ENCODE results near the gene DOCK10. TPM values are rescaled to one million over a fixed set of nuclear protein-coding genes. Genes with fewer than 3 reads are reported as not detected.

Gene DOCK10
- total and polyA plus RNA-seq, 2 donors (not counting 3 experiments of a cell fraction or from before 2014, with no cell fraction given) = 5.8 to 23.0 TPM

DNA sequence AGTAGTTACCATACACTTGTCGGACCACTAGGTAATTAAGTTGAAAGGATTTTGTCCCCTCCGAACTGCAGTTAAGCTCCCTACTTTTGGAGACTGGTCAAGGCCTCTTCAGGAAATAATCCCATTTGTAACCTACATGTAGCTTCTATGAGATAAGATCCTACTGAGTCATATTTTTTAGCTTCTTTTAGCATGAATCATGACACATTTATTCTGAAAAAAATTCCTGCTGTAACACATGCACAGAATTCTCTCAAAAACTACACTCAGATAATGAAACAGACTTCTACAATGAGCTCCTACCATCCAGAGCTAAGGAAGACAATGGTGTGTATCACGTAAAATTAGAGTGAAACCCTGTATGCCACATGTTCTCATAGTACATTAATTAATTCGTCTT lies 225.5 kb downstream of the DOCK10 start:
- Histone ChIP-seq H3K9me1 (replicated peaks; ENCODE audit: control insufficient read depth, extremely low read depth, insufficient read depth, low read length) (no peaks in the 10 kb centered on the region), H3K27me3 (ENCODE audit: control insufficient read depth in 2 of 2, insufficient read depth in 2 of 2, low read length in 2 of 2) (no peaks in the 10 kb centered on the region), H3K27ac (ENCODE audit: insufficient read depth, low read depth, low read length) (peak overlapping the region; percentile 64), H3K9me3 (replicated peaks; ENCODE audit: control insufficient read depth, insufficient read depth, low read length) (no peaks in the 10 kb centered on the region), H3K9ac (replicated peaks; ENCODE audit: extremely low read depth, insufficient read depth, low read length) (peak overlapping the region; percentile 30), H3K36me3 (ENCODE audit: control insufficient read depth in 2 of 2, extremely low read depth in 1 of 2, insufficient read depth in 2 of 2, low read length in 2 of 2) (no peaks in the 10 kb centered on the region), H2AFZ (ENCODE audit: low read depth, low read length) (peak overlapping the region; percentile 34), H3K4me1 (ENCODE audit: control insufficient read depth, extremely low read depth, insufficient read depth, low read length) (peaks cover 34% of the 10 kb centered on the region), H3K4me2 (ENCODE audit: insufficient read depth, low read length) (peak overlapping the region; percentile 65), H4K20me1 (replicated peaks; ENCODE audit: control insufficient read depth, extremely low read depth, insufficient read depth, low read length) (no peaks in the 10 kb centered on the region), H3K4me3 (replicated peaks in 1 of 3; ENCODE audit: insufficient read depth in 1 of 3, low read depth in 1 of 3, low read length in 3 of 3) (no peak overlapping the region), H3K79me2 (ENCODE audit: control insufficient read depth, insufficient read depth, low read length) (no peaks in the 10 kb centered on the region)
- TF ChIP-seq FOS (IDR thresholded peaks at IDR 0.05; ENCODE audit: borderline replicate concordance, insufficient read depth, low read length) = peak; percentile 90
- TF ChIP-seq MYC (IDR thresholded peaks at IDR 0.05; ENCODE audit: low read depth, low read length) = no peak
- no peak for TF ChIP-seq POLR2A (IDR thresholded peaks at IDR 0.05; ENCODE audit: low read depth, low read length)
- TF ChIP-seq GATA2 (IDR thresholded peaks at IDR 0.05; ENCODE audit: insufficient read depth, insufficient read length, low read depth, low read length) = peak; percentile 88
- TF ChIP-seq, protein P1, sequence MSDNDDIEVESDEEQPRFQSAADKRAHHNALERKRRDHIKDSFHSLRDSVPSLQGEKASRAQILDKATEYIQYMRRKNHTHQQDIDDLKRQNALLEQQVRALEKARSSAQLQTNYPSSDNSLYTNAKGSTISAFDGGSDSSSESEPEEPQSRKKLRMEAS (IDR thresholded peaks at IDR 0.05; ENCODE audit: insufficient read depth, insufficient read length) = no peak
- peak; percentile 41 for TF ChIP-seq POLR2AphosphoS5 (IDR thresholded peaks at IDR 0.05; ENCODE audit: insufficient read depth, low read depth, low read length)
- TF ChIP-seq, protein P2, sequence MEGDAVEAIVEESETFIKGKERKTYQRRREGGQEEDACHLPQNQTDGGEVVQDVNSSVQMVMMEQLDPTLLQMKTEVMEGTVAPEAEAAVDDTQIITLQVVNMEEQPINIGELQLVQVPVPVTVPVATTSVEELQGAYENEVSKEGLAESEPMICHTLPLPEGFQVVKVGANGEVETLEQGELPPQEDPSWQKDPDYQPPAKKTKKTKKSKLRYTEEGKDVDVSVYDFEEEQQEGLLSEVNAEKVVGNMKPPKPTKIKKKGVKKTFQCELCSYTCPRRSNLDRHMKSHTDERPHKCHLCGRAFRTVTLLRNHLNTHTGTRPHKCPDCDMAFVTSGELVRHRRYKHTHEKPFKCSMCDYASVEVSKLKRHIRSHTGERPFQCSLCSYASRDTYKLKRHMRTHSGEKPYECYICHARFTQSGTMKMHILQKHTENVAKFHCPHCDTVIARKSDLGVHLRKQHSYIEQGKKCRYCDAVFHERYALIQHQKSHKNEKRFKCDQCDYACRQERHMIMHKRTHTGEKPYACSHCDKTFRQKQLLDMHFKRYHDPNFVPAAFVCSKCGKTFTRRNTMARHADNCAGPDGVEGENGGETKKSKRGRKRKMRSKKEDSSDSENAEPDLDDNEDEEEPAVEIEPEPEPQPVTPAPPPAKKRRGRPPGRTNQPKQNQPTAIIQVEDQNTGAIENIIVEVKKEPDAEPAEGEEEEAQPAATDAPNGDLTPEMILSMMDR (IDR thresholded peaks at IDR 0.05; ENCODE audit: extremely low read depth in 1 of 2, insufficient read depth in 1 of 2, low read depth in 1 of 2, low read length in 2 of 2) = no peak
- peak; percentile 80 for TF ChIP-seq JUN (IDR thresholded peaks at IDR 0.05; ENCODE audit: borderline replicate concordance, insufficient read depth, insufficient read length, low read depth)
- TF ChIP-seq EZH2 (IDR thresholded peaks at IDR 0.05; ENCODE audit: borderline replicate concordance, low read depth, low read length, severe bottlenecking) = no peak
- dilution Hi-C loops (cut with MboI; ENCODE audit: extremely low pct_ligation_motif_present, low sequenced_read_pairs) = no loop called here
- BruUV-seq (replicated peaks) = no TSS peak
- DNase-seq (ENCODE audit: low read depth, low spot score) (peak; percentile 62), FAIRE-seq (peak; percentile 77)
- intact Hi-C loops (cut with micrococcal nuclease) = loop anchor here (1.0 to 5.0 kb wide), 3 partner anchors 20 to 130 kb away; no protein-coding TSS in a partner anchor
- POLR2A ChIA-PET = interaction anchor here (1.5 kb wide), 1 partner anchor 20 kb away, joined by 4 read pairs; no protein-coding TSS in a partner anchor
- CTCF ChIA-PET = interaction anchor here (0.7 to 1.6 kb wide), 10 partner anchors 15 to 192 kb away, joined by 3 to 10 read pairs (median 3); no protein-coding TSS in a partner anchor
